ENCODE results near the gene PDXK. TPM values are rescaled to one million over a fixed set of nuclear protein-coding genes. Genes with fewer than 3 reads are reported as not detected.

Gene PDXK
- polyA plus RNA-seq, 3 donors: 128 to 214 (median 210) TPM

DNA sequence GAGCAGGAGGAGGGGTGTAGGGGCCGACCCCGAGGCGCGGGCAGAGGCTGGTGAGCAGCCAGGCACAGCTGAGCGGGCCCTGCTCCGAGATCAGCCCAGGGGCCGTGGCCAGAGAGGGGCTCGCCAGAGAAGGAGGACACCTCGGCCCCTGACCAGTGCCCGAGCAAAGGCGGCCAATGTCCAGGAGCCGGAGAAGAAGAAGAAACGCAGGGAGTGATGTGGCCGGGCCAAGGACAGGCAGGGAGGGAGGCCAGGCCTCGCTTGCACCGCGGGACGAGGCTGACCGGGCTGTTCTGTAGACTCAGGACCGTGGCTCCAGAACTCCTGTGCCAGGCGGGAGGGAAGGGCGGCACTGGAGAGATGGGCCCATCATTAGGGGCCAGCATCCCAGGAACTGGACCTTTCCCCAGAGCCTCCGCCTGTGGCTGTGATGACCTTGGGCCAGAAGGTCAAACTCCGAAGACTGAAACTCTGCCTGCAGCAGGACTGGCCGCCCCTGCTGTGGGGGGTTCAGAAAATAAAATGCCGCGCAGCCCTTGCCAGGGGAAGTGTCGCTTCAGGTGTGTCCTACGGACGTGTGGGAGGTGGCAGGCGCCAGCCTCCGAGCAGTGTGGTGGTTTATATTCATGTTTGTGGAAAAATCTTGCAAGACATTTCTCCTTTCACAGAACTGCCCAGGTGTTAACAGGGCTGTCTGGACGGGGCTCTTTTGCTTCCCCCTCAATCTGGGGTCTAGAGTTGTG is 84.8 kb downstream of the PDXK start:
- DNase-seq: no peak
- peaks cover 0 to 4% (median 0%) of the 10 kb centered on the region in 3 donors for H3K27me3 Mint-ChIP-seq (ENCODE audit: low read depth in 3 of 3)
- peak overlapping the region; percentile 57 for H3K9ac ChIP-seq (ENCODE audit: insufficient read depth, low read length, poor library complexity, severe bottlenecking)

DNA sequence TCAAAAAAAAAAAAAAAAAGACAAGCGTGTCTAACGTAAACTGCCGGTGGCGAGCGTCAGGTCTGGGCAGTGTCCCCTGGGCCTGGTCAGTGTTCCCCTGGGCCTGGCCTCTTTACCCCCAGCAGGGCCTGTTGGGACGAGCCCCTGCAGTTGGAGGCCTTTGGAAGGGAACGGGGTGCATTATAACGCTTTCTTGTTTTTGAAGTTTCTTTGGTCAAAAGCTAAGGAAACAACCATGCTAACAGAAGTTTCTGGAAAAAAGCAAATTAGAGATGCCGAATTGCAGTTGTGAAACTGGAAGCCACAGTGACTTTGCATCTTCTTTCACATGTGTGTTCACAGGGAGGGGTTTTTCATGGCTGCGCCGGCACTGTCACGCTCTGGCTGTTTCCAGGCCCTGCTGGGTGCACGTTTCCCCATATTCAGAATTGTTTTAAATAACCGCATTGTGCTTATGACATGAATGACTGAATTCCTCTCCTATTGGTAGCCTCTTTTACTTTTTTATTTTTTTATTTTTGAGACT is 86.4 kb downstream of the PDXK start:
- Histone ChIP-seq H3K4me3 (replicated peaks in 1 of 3; ENCODE audit: low read depth in 2 of 3, low read length in 3 of 3) (peak overlapping the region in 1 of 3 experiments; percentile 21), H3K27me3 (ENCODE audit: control insufficient read depth in 2 of 2, insufficient read depth in 2 of 2, low read length in 2 of 2) (no peaks in the 10 kb centered on the region), H3K9me3 (replicated peaks in 1 of 2; ENCODE audit: control insufficient read depth in 1 of 2, insufficient read depth in 1 of 2, low read length in 2 of 2) (no peaks in the 10 kb centered on the region), H2AFZ (ENCODE audit: insufficient read depth, low read depth, low read length, poor library complexity, severe bottlenecking) (no peak overlapping the region), H3K27ac (ENCODE audit: low read depth in 1 of 2, low read length in 2 of 2) (peak overlapping the region; percentile 91), H3K79me2 (ENCODE audit: insufficient read depth, low read length) (peaks cover 48% of the 10 kb centered on the region), H3K9ac (ENCODE audit: insufficient read depth, low read length, poor library complexity, severe bottlenecking) (peak overlapping the region; percentile 57), H3K36me3 (replicated peaks in 1 of 2; ENCODE audit: control insufficient read depth in 1 of 2, insufficient read depth in 2 of 2, low read length in 2 of 2) (peaks cover 48 to 60% of the 10 kb centered on the region in 2 donors), H3K4me1 (ENCODE audit: control insufficient read depth in 1 of 2, insufficient read depth in 2 of 2, low read length in 2 of 2) (peaks cover 57 to 68% of the 10 kb centered on the region in 2 donors), H4K20me1 (ENCODE audit: insufficient read depth, low read length) (peaks cover 81% of the 10 kb centered on the region), H3K4me2 (replicated peaks; ENCODE audit: extremely low read depth, low read length, poor library complexity, severe bottlenecking) (peak overlapping the region; percentile 57)
- peak overlapping the region in 1 of 2 donors; percentile 76 for H3K4me3 Mint-ChIP-seq
- H3K36me3 Mint-ChIP-seq: peaks cover 52 to 83% of the 10 kb centered on the region in 2 donors
- H3K27ac Mint-ChIP-seq: peak overlapping the region; percentile 92 to 99 (median 98)
- H3K9me3 Mint-ChIP-seq: no peaks in the 10 kb centered on the region
- TF ChIP-seq, protein P1, sequence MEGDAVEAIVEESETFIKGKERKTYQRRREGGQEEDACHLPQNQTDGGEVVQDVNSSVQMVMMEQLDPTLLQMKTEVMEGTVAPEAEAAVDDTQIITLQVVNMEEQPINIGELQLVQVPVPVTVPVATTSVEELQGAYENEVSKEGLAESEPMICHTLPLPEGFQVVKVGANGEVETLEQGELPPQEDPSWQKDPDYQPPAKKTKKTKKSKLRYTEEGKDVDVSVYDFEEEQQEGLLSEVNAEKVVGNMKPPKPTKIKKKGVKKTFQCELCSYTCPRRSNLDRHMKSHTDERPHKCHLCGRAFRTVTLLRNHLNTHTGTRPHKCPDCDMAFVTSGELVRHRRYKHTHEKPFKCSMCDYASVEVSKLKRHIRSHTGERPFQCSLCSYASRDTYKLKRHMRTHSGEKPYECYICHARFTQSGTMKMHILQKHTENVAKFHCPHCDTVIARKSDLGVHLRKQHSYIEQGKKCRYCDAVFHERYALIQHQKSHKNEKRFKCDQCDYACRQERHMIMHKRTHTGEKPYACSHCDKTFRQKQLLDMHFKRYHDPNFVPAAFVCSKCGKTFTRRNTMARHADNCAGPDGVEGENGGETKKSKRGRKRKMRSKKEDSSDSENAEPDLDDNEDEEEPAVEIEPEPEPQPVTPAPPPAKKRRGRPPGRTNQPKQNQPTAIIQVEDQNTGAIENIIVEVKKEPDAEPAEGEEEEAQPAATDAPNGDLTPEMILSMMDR (IDR thresholded peaks at IDR 0.05): no peak
- 2% methylated on average over 11 of the region's 14 CpGs for WGBS (ENCODE audit: insufficient coverage)
- H3K4me1 Mint-ChIP-seq: peaks cover 61% of the 10 kb centered on the region
- intact Hi-C loops (cut with micrococcal nuclease): no loop called here
- DNase-seq: peak; percentile 89 to 96 (median 93)
- H3K27me3 Mint-ChIP-seq (ENCODE audit: low read depth in 3 of 3): peaks cover 0 to 4% (median 0%) of the 10 kb centered on the region in 3 donors

More for the DNA sequence above, 84.8 kb downstream of the PDXK start:
- TF ChIP-seq, protein P1 (IDR thresholded peaks at IDR 0.05): no peak
- Mint-ChIP-seq H3K9me3 (no peaks in the 10 kb centered on the region), H3K27ac (peak overlapping the region; percentile 92 to 99 (median 98)), H3K36me3 (peaks cover 45 to 76% of the 10 kb centered on the region in 2 donors), H3K4me1 (peaks cover 48% of the 10 kb centered on the region), H3K4me3 (no peak overlapping the region)
- no peaks in the 10 kb centered on the region for H3K27me3 ChIP-seq (ENCODE audit: control insufficient read depth in 2 of 2, insufficient read depth in 2 of 2, low read length in 2 of 2)
- intact Hi-C loops (cut with micrococcal nuclease): no loop called here
- 92% methylated on average over 27 of the region's 33 CpGs for WGBS (ENCODE audit: insufficient coverage)
- H2AFZ ChIP-seq (ENCODE audit: insufficient read depth, low read depth, low read length, poor library complexity, severe bottlenecking): no peak overlapping the region
- H3K9me3 ChIP-seq (replicated peaks in 1 of 2; ENCODE audit: control insufficient read depth in 1 of 2, insufficient read depth in 1 of 2, low read length in 2 of 2): no peaks in the 10 kb centered on the region
- H3K27ac ChIP-seq (ENCODE audit: low read depth in 1 of 2, low read length in 2 of 2): peak overlapping the region; percentile 91
- peaks cover 32% of the 10 kb centered on the region for H3K79me2 ChIP-seq (ENCODE audit: insufficient read depth, low read length)
- peaks cover 81% of the 10 kb centered on the region for H4K20me1 ChIP-seq (ENCODE audit: insufficient read depth, low read length)
- H3K4me3 ChIP-seq (replicated peaks in 1 of 3; ENCODE audit: low read depth in 2 of 3, low read length in 3 of 3): no peak overlapping the region
- H3K4me1 ChIP-seq (ENCODE audit: control insufficient read depth in 1 of 2, insufficient read depth in 2 of 2, low read length in 2 of 2): peaks cover 46 to 52% of the 10 kb centered on the region in 2 donors
- no peak overlapping the region for H3K4me2 ChIP-seq (replicated peaks; ENCODE audit: extremely low read depth, low read length, poor library complexity, severe bottlenecking)
- H3K36me3 ChIP-seq (replicated peaks in 1 of 2; ENCODE audit: control insufficient read depth in 1 of 2, insufficient read depth in 2 of 2, low read length in 2 of 2): peaks cover 35 to 44% of the 10 kb centered on the region in 2 donors

Data from CD14-positive monocyte (primary cell).